Measurements from ENCODE around the gene PARD6A.

PARD6A gene

GRCh38 chr16:67697422-67698185 is 36.8 kb downstream of the PARD6A start:
- DNase-seq = no peak

GRCh38 chr16:67699265-67699664 is 38.5 kb downstream of the PARD6A start:
- no peak for DNase-seq

GRCh38 chr16:67701420-67701819 is 40.7 kb downstream of the PARD6A start:
- no peak for DNase-seq

GRCh38 chr16:67702130-67702529 is 41.4 kb downstream of the PARD6A start:
- DNase-seq = no peak

GRCh38 chr16:67703626-67704025 is 42.9 kb downstream of the PARD6A start:
- DNase-seq = no peak

- no peak for DNase-seq
These were observed 43.4 kb downstream of the PARD6A start for GRCh38 chr16:67704110-67704509.

GRCh38 chr16:67707210-67707609 is 46.5 kb downstream of the PARD6A start:
- DNase-seq = no peak

GRCh38 chr16:67707790-67708189 is 47.0 kb downstream of the PARD6A start:
- no peak for DNase-seq

GRCh38 chr16:67708368-67708771 is 47.6 kb downstream of the PARD6A start:
- no peak for DNase-seq

GRCh38 chr16:67709050-67709449 is 48.3 kb downstream of the PARD6A start:
- no peak for DNase-seq

GRCh38 chr16:67710607-67711006 is 49.8 kb downstream of the PARD6A start:
- DNase-seq = no peak
